ENCODE results near the gene MAP3K4.

GRCh38 chr6:160973311-160974250 lies 18.0 kb upstream of the MAP3K4 start:
- no peak for TF ChIP-seq POLR2A (IDR thresholded peaks at IDR 0.05)
- TF ChIP-seq CTCF (IDR thresholded peaks at IDR 0.05): no peak
